WTC11 (cell line): ENCODE measurements around the gene CCDC24.

Experiments
- CBFB ChIP-seq: sonication (generic); formaldehyde crosslinking; IDR thresholded peaks from 2 replicates; pipeline ENCODE4 v1.8.1; 2022; ENCODE audit warnings: mild to moderate bottlenecking, low read depth, missing genetic modification reagents
- CTCF ChIP-seq: fragments of 200-600 bp; IDR thresholded peaks from 2 replicates; pipeline ENCODE4 v1.8.0; 2022; ENCODE audit warnings: antibody characterized with exemption
- ESRRA ChIP-seq: sonication (generic); formaldehyde crosslinking; IDR thresholded peaks from 2 replicates; pipeline ENCODE4 v1.8.1; 2022; ENCODE audit warnings: mild to moderate bottlenecking, missing genetic modification reagents, borderline replicate concordance
- MLX ChIP-seq: sonication (generic); formaldehyde crosslinking; IDR thresholded peaks from 2 replicates; pipeline ENCODE4 v1.8.1; 2023; ENCODE audit warnings: mild to moderate bottlenecking, missing genetic modification reagents, moderate library complexity
- MYBL2 ChIP-seq: sonication (generic); formaldehyde crosslinking; IDR thresholded peaks from 2 replicates; pipeline ENCODE4 v1.8.1; 2023; ENCODE audit warnings: mild to moderate bottlenecking, moderate library complexity, missing genetic modification reagents
- NFYB ChIP-seq: sonication (generic); formaldehyde crosslinking; conservative IDR thresholded peaks from 2 replicates; pipeline ENCODE4 v1.8.0; 2022; ENCODE audit warnings: low read depth, missing genetic modification reagents
- NR3C1 ChIP-seq: sonication (generic); formaldehyde crosslinking; conservative IDR thresholded peaks from 2 replicates; pipeline ENCODE4 v1.8.1; 2023; ENCODE audit warnings: low read depth, mild to moderate bottlenecking, missing genetic modification reagents
- ZNF232 ChIP-seq: sonication (generic); formaldehyde crosslinking; IDR thresholded peaks from 2 replicates; pipeline ENCODE4 v1.8.0; 2022; ENCODE audit warnings: mild to moderate bottlenecking, missing genetic modification reagents
- ZNF416 ChIP-seq: fragments of 250-450 bp; sonication (Bioruptor Pico); IDR thresholded peaks from 2 replicates; pipeline ENCODE4 v1.9.0; 2021; ENCODE audit warnings: mild to moderate bottlenecking, inconsistent platforms

- TF ChIP-seq MLX (CRISPR knock-in tag) (no peak), NR3C1 (CRISPR knock-in tag) (no peak), ESRRA (CRISPR knock-in tag) (no peak), NFYB (no peak; the same call in 1 of the 2 replicates), MYBL2 (CRISPR knock-in tag) (no peak), CTCF (no peak), CBFB (no peak), ZNF232 (peak; percentile 14; the same call in 1 of the 2 replicates), ZNF416 (no peak)
These were observed 40.1 kb downstream of the CCDC24 start, which contains the start of gene SLC6A9 for GRCh38 chr1:44031252-44032169.
